Astrocyte of the cerebellum (primary cell): ENCODE measurements around the gene ATP9A.
A peak's percentile ranks its signal among the peaks of the same experiment; 100 is the strongest.
"Not testable (repeated sequence)": the region's sequence is repeated elsewhere in the genome, so short reads cannot be mapped to it uniquely, and the experiment has no call there.

Experiments used
- DNase-seq: peaks from one replicate; pipeline ENCODE4 v3.0.0-alpha.2; 2011; ENCODE audit warnings: low read depth
- H3K4me3 ChIP-seq: 2 replicates; pipeline ENCODE4 v1.5.1; 2011; ENCODE audit warnings: mild to moderate bottlenecking, low read depth, low read length, moderate library complexity
- in situ Hi-C: cut with HindIII; loops from 2 replicates; pipeline ENCODE4 v1.10.0; 2017; ENCODE audit warnings: low sequenced_read_pairs
- TF ChIP-seq, protein P1 (sequence below): IDR thresholded peaks from 2 replicates; pipeline ENCODE4 v1.5.1; 2012; ENCODE audit warnings: low read length, low read depth, moderate library complexity, mild to moderate bottlenecking; ENCODE audit errors: missing control alignments

ATP9A gene

DNA sequence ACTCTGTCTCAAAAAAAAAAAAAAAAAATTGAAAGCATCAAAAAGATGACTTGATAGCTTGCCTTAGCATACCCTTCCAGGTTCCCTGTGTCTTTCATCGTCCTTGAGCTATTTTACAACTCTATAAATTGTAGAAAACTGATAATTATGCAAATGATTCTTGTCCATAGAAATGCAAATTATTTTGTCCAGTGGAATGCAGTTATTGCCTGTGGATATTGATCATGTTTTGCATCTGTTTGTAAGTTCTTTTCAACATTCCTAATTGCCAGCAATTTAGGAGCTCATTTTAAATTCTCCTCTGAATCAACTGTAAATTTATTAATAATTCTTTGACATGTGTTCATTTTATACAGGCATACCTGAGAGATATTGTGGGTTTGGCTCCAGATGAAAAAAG, 7.1 kb upstream of the ATP9A start:
- no peak for DNase-seq
- no peak overlapping the region for H3K4me3 ChIP-seq
- in situ Hi-C loops, result no loop called here
- TF ChIP-seq, protein P1, sequence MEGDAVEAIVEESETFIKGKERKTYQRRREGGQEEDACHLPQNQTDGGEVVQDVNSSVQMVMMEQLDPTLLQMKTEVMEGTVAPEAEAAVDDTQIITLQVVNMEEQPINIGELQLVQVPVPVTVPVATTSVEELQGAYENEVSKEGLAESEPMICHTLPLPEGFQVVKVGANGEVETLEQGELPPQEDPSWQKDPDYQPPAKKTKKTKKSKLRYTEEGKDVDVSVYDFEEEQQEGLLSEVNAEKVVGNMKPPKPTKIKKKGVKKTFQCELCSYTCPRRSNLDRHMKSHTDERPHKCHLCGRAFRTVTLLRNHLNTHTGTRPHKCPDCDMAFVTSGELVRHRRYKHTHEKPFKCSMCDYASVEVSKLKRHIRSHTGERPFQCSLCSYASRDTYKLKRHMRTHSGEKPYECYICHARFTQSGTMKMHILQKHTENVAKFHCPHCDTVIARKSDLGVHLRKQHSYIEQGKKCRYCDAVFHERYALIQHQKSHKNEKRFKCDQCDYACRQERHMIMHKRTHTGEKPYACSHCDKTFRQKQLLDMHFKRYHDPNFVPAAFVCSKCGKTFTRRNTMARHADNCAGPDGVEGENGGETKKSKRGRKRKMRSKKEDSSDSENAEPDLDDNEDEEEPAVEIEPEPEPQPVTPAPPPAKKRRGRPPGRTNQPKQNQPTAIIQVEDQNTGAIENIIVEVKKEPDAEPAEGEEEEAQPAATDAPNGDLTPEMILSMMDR, result no peak

DNA sequence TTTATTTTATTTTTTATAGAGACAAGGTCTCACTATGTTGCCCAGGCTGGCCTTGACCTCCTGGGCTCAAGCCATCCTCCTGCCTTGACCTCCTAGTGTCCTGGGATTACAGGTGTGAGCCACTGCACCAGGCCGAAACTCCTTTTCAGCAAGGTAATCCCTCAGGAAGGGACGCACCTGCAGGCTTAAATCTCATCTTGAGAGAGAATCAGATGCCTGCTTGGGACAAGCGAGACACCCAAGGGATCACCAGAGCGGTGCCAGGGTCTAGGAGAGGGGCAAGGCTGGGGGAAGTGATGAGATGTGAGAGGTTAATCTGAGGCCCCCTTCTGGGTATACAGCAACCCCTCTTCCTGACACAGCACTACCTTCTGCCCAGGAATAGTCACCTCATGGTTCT, 4.0 kb upstream of the ATP9A start:
- in situ Hi-C loops, result no loop called here
- TF ChIP-seq, protein P1, result no peak
- no peak overlapping the region for H3K4me3 ChIP-seq
- no peak for DNase-seq

DNA sequence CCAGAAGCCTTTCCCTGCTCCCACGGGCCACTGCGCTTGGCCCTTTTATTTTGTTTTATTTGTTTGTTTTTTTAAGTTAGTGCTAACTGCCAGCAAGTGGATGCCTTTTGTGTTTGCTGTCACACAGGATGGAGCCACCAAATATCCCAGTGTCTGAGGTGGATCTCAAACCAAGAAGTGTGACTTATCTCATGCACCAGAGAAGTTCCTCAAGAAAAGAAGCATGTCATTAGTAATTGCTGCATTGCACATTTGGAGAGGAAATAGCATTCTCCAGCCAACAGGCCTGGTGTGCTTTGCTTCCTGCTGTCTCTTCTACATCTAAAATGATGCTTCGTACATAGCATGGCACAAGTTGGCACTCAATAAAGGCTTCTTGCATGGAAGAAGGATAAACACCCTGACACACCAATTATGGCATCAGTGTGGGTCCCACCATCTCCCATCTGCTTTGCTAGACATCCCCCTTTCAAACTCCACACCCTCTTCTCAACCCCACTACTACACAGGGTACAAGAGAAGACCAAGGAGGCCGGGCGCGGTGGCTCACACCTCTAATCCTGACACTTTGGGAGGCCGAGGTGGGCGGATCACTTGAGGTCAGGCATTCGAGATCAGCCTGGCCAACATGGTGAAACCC, 1.9 kb upstream of the ATP9A start:
- in situ Hi-C loops, result no loop called here
- TF ChIP-seq, protein P1, result no peak
- H3K4me3 ChIP-seq, result no peak overlapping the region
- DNase-seq, result no peak

DNA sequence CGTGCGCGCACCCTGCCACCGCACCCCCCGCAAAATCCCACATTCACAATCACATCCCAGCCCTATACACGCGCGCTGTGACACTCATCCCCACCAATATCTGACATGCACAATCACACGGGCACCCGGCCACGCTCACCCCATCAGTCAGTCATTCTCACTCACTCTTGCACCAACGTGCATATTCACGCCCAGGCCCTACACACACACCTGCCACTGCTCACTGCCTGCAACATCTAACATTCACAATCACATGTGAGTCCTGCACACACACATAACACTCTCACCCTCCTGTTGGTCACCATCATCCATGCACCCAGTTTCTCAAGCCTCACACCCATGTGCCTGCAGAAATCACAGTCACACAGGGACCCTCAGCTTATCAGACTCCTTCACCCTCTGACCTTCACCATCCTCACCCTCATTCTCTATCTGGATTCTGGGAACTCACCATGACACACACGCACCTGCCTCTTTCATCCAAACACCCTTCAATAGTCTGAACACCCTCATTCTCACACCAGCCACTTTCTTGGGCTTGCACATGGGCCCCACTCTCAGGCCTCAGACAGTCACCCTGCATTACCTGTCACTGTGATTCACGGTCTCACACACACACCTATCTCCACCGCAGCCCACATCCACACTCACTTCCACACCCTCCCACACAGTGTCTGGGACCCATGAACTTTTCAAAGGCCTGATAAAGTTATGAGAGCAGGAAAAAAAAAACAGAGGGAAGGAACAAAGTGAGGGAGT, 748 bp upstream of the ATP9A start:
- in situ Hi-C loops, result no loop called here
- H3K4me3 ChIP-seq, result peak overlapping the region; percentile 20
- DNase-seq, result no peak
- TF ChIP-seq, protein P1, result no peak

DNA sequence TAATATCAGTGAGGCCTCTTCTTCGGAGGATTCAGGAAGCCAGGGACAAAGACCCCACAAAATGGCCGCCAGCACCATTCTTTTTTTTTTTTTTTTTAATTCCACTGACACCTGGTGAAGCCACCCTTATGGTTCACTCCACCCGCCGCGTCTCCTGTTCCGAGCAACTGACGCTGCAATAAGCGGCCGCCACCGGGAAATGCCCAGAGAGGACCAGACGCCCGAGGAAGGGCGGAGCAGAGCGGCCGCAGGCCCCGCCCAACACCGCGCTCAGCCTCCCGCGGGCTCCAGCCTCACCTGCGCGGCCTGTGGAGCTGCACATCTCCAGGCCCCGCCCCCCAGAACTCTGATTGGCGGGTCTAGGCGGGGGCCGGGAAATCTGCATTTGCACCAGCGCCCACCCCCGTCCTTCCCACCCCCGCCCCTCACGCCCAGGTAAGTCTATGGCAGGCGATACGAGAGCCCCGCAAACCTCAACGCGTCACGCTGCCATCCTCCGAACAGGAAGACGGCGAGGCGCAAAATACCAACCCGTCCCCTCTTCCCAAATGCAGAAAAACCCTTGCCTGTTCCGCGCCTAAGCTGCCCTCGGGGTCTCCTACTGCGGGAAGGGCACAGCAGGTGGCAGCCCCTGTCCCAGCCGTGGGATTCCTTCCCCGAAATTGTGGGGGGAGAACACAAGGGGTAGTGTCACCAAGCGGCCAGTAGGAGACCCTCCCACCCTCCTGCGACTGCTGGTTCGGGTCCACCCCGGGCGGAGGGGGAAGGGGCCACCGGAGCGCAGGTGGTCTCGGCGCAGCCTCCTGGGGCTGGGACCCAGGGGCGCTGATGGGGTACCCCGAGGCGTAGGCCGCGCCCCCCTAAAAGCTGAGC, 960 bp downstream of the ATP9A start:
- peak overlapping the region; percentile 87 for H3K4me3 ChIP-seq
- in situ Hi-C loops, result no loop called here
- TF ChIP-seq, protein P1, result peak; percentile 48
- DNase-seq, result no peak

DNA sequence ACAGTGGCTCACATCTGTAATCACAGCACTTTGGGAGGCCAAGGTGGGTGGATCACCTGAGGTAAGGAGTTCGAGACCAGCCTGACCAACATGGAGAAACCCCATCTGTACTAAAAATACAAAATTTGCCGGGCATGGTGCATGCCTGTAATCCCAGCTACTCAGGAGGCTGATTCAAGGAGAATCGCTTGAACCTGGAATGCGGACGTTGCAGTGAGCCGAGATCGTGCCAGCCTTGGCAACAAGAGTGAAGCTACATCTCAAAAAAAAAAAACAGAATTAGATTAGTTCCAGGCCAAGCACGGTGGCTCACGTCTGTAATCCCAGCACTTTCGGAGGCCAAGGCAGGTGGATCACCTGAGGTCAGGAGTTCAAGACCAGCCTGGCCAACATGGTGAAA, 2.8 kb downstream of the ATP9A start:
- H3K4me3 ChIP-seq, DNase-seq, in situ Hi-C loops: not testable (repeated sequence)
